Endothelial cell of umbilical vein (primary cell): ENCODE data around the gene NMRAL1. TPM values are rescaled to one million over a fixed set of nuclear protein-coding genes. Genes with fewer than 3 reads are reported as not detected.

ENCODE experiments used
- BruUV-seq: library from RNA; stranded (reverse); fragments of 400-500 nt; replicated peaks from 2 replicates; lab custom pipeline; 2021; lab: Mats Ljungman, UMichigan
- CTCF ChIA-PET: fragments of 300-600, 350-600 bp; sonication (Branson Sonifier 250); formaldehyde crosslinking; loops from one replicate; lab custom pipeline; 2021; ENCODE audit warnings: antibody characterized with exemption, inconsistent platforms; lab: Charles Lee
- POLR2A ChIA-PET: fragments of 300-600, 350-600 bp; sonication (Branson Sonifier 250); formaldehyde crosslinking; loops from one replicate; lab custom pipeline; 2021; ENCODE audit warnings: antibody characterized with exemption, inconsistent platforms; lab: Charles Lee
- DNase-seq: peaks from one replicate; pipeline ENCODE4 v3.0.0-alpha.2; 2011; ENCODE audit warnings: low read depth, low spot score
- FAIRE-seq: peaks from 2 replicates; lab custom pipeline; 2011; peaks lifted over from hg19 to GRCh38; lab: Jason Lieb, UNC
- H2AFZ ChIP-seq: 2 replicates; pipeline ENCODE4 v1.6.0; 2012; ENCODE audit warnings: low read depth, low read length, control low read depth, inconsistent platforms
- H3K27ac ChIP-seq: 2 replicates; pipeline ENCODE4 v1.5.1; 2011; ENCODE audit warnings: low read depth, mild to moderate bottlenecking, control low read depth, low read length, moderate library complexity; ENCODE audit not compliant: insufficient read depth
- H3K27me3 ChIP-seq, 2 experiments: 2 replicates each; pipeline versions ENCODE4 v1.6.0 to v1.6.1; 2011; ENCODE audit warnings: low read length in 2 of 2, mixed read lengths in 1 of 2; ENCODE audit not compliant: control insufficient read depth in 2 of 2, insufficient read depth in 2 of 2
- H3K36me3 ChIP-seq, 2 experiments: 2 replicates in 1 of 2; 3 replicates in 1 of 2; pipeline ENCODE4 v1.5.1; 2011; ENCODE audit warnings: low read length in 2 of 2, mild to moderate bottlenecking in 1 of 2, moderate library complexity in 1 of 2; ENCODE audit not compliant: control insufficient read depth in 2 of 2, insufficient read depth in 2 of 2; ENCODE audit errors: extremely low read depth in 1 of 2
- H3K4me1 ChIP-seq: 3 replicates; pipeline ENCODE4 v1.5.1; 2011; ENCODE audit warnings: mild to moderate bottlenecking, low read length; ENCODE audit not compliant: control insufficient read depth, insufficient read depth; ENCODE audit errors: extremely low read depth
- H3K4me2 ChIP-seq: 2 replicates; pipeline ENCODE4 v1.6.1; 2011; ENCODE audit warnings: low read length, control low read depth, mixed read lengths; ENCODE audit not compliant: insufficient read depth
- H3K4me3 ChIP-seq, 3 experiments: fragments of 200-600 bp in 1 of 3; sonication (generic), shearing (Covaris generic) in 1 of 3; replicated peaks in 1 of 3; 2 replicates each; pipeline ENCODE4 v1.5.1; 2011 to 2016; ENCODE audit warnings: control low read depth in 3 of 3, low read length in 3 of 3, mild to moderate bottlenecking in 2 of 3, inconsistent platforms in 1 of 3, low read depth in 1 of 3, moderate library complexity in 1 of 3; ENCODE audit not compliant: insufficient read depth in 1 of 3
- H3K79me2 ChIP-seq: 2 replicates; pipeline ENCODE4 v1.6.0; 2012; ENCODE audit warnings: low read length, inconsistent platforms; ENCODE audit not compliant: control insufficient read depth, insufficient read depth
- H3K9ac ChIP-seq: replicated peaks from 2 replicates; pipeline ENCODE3; 2011; ENCODE audit warnings: low read length, control low read depth; ENCODE audit not compliant: insufficient read depth; ENCODE audit errors: extremely low read depth
- H3K9me1 ChIP-seq: replicated peaks from 3 replicates; pipeline ENCODE4 v1.6.0; 2011; ENCODE audit warnings: mild to moderate bottlenecking, low read length; ENCODE audit not compliant: control insufficient read depth, insufficient read depth; ENCODE audit errors: extremely low read depth
- H3K9me3 ChIP-seq: replicated peaks from 2 replicates; pipeline ENCODE4 v1.5.1; 2012; ENCODE audit warnings: low read length, inconsistent platforms; ENCODE audit not compliant: control insufficient read depth, insufficient read depth
- H4K20me1 ChIP-seq: replicated peaks from 2 replicates; pipeline ENCODE3; 2011; ENCODE audit warnings: mild to moderate bottlenecking, low read length; ENCODE audit not compliant: control insufficient read depth, insufficient read depth; ENCODE audit errors: extremely low read depth
- CTCF ChIP-seq, 2 donors: IDR thresholded peaks; 1 replicate in 1 of 2; 2 replicates in 1 of 2; pipeline ENCODE4 v1.5.1; 2011; ENCODE audit warnings: low read length in 2 of 2, mild to moderate bottlenecking in 2 of 2, moderate library complexity in 2 of 2, control low read depth in 1 of 2, inconsistent platforms in 1 of 2, low read depth in 1 of 2; ENCODE audit not compliant: insufficient read depth in 1 of 2; ENCODE audit errors: extremely low read depth in 1 of 2
- FOS ChIP-seq: IDR thresholded peaks from 2 replicates; pipeline ENCODE4 v1.6.1; 2011; ENCODE audit warnings: mild to moderate bottlenecking, low read length, moderate library complexity, borderline replicate concordance; ENCODE audit not compliant: insufficient read depth
- GATA2 ChIP-seq: IDR thresholded peaks from 2 replicates; pipeline ENCODE4 v1.7.0; 2011; ENCODE audit warnings: low read depth, mild to moderate bottlenecking, moderate library complexity, mixed read lengths, low read length; ENCODE audit not compliant: insufficient read length, insufficient read depth
- JUN ChIP-seq: IDR thresholded peaks from 2 replicates; pipeline ENCODE4 v1.6.1; 2011; ENCODE audit warnings: borderline replicate concordance, low read depth; ENCODE audit not compliant: insufficient read length, insufficient read depth
- MAX ChIP-seq: IDR thresholded peaks from 2 replicates; pipeline ENCODE4 v1.6.1; 2011; ENCODE audit not compliant: insufficient read depth, insufficient read length
- MYC ChIP-seq: IDR thresholded peaks from one replicate; pipeline ENCODE4 v1.6.1; 2011; ENCODE audit warnings: mild to moderate bottlenecking, low read depth, low read length
- POLR2A ChIP-seq: IDR thresholded peaks from 2 replicates; pipeline ENCODE4 v1.6.1; 2012; ENCODE audit warnings: low read depth, mild to moderate bottlenecking, control low read depth, low read length
- dilution Hi-C: fragments of 300-500 bp; cut with MboI; formaldehyde crosslinking; loops from one replicate; pipeline ENCODE4 v1.15.0; 2019; ENCODE audit warnings: low sequenced_read_pairs; ENCODE audit not compliant: extremely low pct_ligation_motif_present
- intact Hi-C: fragments of 100-400 bp; cut with micrococcal nuclease; formaldehyde crosslinking; loops from one replicate; pipeline ENCODE4 v1.10.0; 2022
- polyA plus RNA-seq, 4 experiments: library from polyadenylated mRNA; depleted of rRNA in 3 of 4; stranded (reverse) in 3 of 4; unstranded in 1 of 4; fragments of >200 nt; gene quantifications; 2 replicates each; pipeline versions ENCODE4 v1.2.1 to v1.2.3, GENCODE V29; 2011 to 2012; ENCODE audit warnings: missing spikeins in 1 of 4
- total RNA-seq: library from RNA; stranded (reverse); gene quantifications from 2 replicates; pipeline ENCODE4 v1.2.3, GENCODE V29; 2021

NMRAL1 gene
- total and polyA plus RNA-seq, 2 donors (not counting 3 experiments of a cell fraction or from before 2014, with no cell fraction given), result 48.0 to 84.4 TPM

- H4K20me1 ChIP-seq, result no peaks in the 10 kb centered on the region
- H3K9ac ChIP-seq, result peak overlapping the region; percentile 94
- H3K4me3 ChIP-seq, result peak overlapping the region; percentile 64 to 84 (median 81)
- TF ChIP-seq GATA2 (no peak), FOS (no peak), MYC (no peak), POLR2A (no peak), CTCF (IDR thresholded peaks at IDR 0.05; ENCODE audit: extremely low read depth in 1 of 2, insufficient read depth in 1 of 2, low read depth in 1 of 2, low read length in 2 of 2) (no peak), MAX (no peak), JUN (no peak)
- peaks cover 40% of the 10 kb centered on the region for H3K79me2 ChIP-seq
- peaks cover 0 to 2% of the 10 kb centered on the region in 2 experiments for H3K36me3 ChIP-seq
- no peaks in the 10 kb centered on the region for H3K9me1 ChIP-seq
- H3K4me1 ChIP-seq, result peaks cover 16% of the 10 kb centered on the region
- H2AFZ ChIP-seq, result no peak overlapping the region
- no peaks in the 10 kb centered on the region for H3K27me3 ChIP-seq
- peak overlapping the region; percentile 81 for H3K4me2 ChIP-seq
- dilution Hi-C loops, result no loop called here
- no peaks in the 10 kb centered on the region for H3K9me3 ChIP-seq
- H3K27ac ChIP-seq, result no peak overlapping the region
- intact Hi-C loops, result loop anchor here (5.0 kb wide), 1 partner anchor 50 kb away; the partner anchor contains the start of gene HMOX2
- DNase-seq (no peak), FAIRE-seq (peak; percentile 67)
- ChIA-PET POLR2A (no interaction called here), CTCF (no interaction called here)
- no TSS peak for BruUV-seq
Measured at GRCh38 chr16:4426722-4427372, 47.6 kb downstream of the NMRAL1 start.
